Measurements from ENCODE around the gene ARHGAP6. TPM values are rescaled to one million over a fixed set of nuclear protein-coding genes. Genes with fewer than 3 reads are reported as not detected.

The ARHGAP6 gene
- total RNA-seq, 1 experiment from 2014 or later: 0.50 TPM

GRCh38 chrX:11103006-11103405, 562.7 kb downstream of the ARHGAP6 start:
- no TSS peak for BruUV-seq (replicated peaks)
- intact Hi-C loops (cut with micrococcal nuclease; ENCODE audit: unreplicated experiment): loop anchor here (5.0 to 10.0 kb wide), 2 partner anchors 108 to 346 kb away; no protein-coding TSS in a partner anchor
- Mint-ChIP-seq H3K9me3 (ENCODE audit: unreplicated experiment) (no peaks in the 10 kb centered on the region), H3K27me3 (ENCODE audit: insufficient read depth, unreplicated experiment) (no peaks in the 10 kb centered on the region), H3K36me3 (ENCODE audit: insufficient read depth, unreplicated experiment) (no peaks in the 10 kb centered on the region), H3K4me1 (ENCODE audit: low read depth, unreplicated experiment) (no peaks in the 10 kb centered on the region), H3K4me3 (ENCODE audit: unreplicated experiment) (no peak overlapping the region), H3K27ac (ENCODE audit: unreplicated experiment) (no peak overlapping the region)
- CTCF ChIA-PET: no interaction called here
- Histone ChIP-seq H3K4me1 (peaks cover 24% of the 10 kb centered on the region; the same call in 1 of the 2 replicates), H3K27me3 (replicated peaks; ENCODE audit: control insufficient read depth, insufficient read depth, low read length) (no peaks in the 10 kb centered on the region), H3K4me3 (ENCODE audit: low read depth, low read length) (no peak overlapping the region), H3K9me3 (no peaks in the 10 kb centered on the region), H3K36me3 (ENCODE audit: control insufficient read depth, insufficient read depth, low read length) (no peaks in the 10 kb centered on the region)
- no peak for TF ChIP-seq CTCF (IDR thresholded peaks at IDR 0.05; ENCODE audit: insufficient read depth in 1 of 2, low read depth in 1 of 2, low read length in 1 of 2, severe bottlenecking in 1 of 2, unreplicated experiment in 1 of 2)
- POLR2A ChIA-PET: no interaction called here
- no peak for DNase-seq

DNA sequence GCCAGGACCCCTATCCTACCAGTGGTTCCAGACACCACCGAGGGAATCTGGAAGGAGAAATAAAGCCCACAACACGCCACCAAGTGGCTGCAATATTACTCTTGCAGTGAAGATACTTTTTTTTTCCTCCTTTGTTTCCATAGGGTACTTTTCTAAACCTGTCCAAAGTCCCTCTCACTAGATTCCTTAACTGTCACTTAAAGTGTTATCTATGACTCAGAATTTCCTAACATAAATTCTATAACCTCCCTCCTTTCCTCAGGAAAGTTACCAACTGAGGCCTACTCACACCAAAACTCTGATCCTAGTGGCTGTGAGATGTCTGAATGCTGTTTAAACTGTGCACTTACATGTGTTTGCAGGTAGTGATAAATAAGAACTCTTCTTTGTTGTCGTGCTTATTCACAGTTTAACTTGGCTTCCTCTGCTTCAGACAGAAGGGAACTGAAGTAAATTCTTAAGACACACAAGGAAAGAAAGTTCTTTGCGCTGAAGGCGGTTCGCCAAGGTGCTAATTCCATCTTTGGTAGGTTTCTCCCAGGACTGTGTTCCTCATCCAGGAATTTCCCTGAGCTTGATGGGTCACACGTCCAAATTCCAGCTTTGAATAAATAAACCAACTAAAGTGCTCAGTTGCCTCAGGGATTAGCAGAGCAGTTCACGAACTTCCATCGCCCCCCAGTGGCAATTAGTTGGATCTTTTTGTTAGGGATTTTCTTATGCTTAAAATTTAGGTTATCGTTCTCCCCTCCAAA, 565.3 kb downstream of the ARHGAP6 start:
- no peaks in the 10 kb centered on the region for H3K9me3 Mint-ChIP-seq (ENCODE audit: unreplicated experiment)
- CTCF ChIA-PET: interaction anchor here (0.6 to 1.0 kb wide), 12 partner anchors 47 to 910 kb away, joined by 3 to 8 read pairs (median 3); no protein-coding TSS in a partner anchor
- H3K36me3 ChIP-seq (ENCODE audit: control insufficient read depth, insufficient read depth, low read length): no peaks in the 10 kb centered on the region
- H3K27me3 ChIP-seq (replicated peaks; ENCODE audit: control insufficient read depth, insufficient read depth, low read length): no peaks in the 10 kb centered on the region
- H3K4me1 Mint-ChIP-seq (ENCODE audit: low read depth, unreplicated experiment): no peaks in the 10 kb centered on the region
- intact Hi-C loops (cut with micrococcal nuclease; ENCODE audit: unreplicated experiment): loop anchor here (1.0 to 10.0 kb wide), 8 partner anchors 47 to 378 kb away; no protein-coding TSS in a partner anchor
- DNase-seq: peak; percentile 58 to 63
- no peaks in the 10 kb centered on the region for H3K36me3 Mint-ChIP-seq (ENCODE audit: insufficient read depth, unreplicated experiment)
- H3K4me1 ChIP-seq: peaks cover 24% of the 10 kb centered on the region; the same call in 1 of the 2 replicates
- no peak overlapping the region for H3K4me3 ChIP-seq (ENCODE audit: low read depth, low read length)
- POLR2A ChIA-PET: no interaction called here
- peak; percentile 28 to 34 for TF ChIP-seq CTCF (IDR thresholded peaks at IDR 0.05; ENCODE audit: insufficient read depth in 1 of 2, low read depth in 1 of 2, low read length in 1 of 2, severe bottlenecking in 1 of 2, unreplicated experiment in 1 of 2)
- no TSS peak for BruUV-seq (replicated peaks)
- H3K27ac Mint-ChIP-seq (ENCODE audit: unreplicated experiment): peak overlapping the region; percentile 33
- no peaks in the 10 kb centered on the region for H3K27me3 Mint-ChIP-seq (ENCODE audit: insufficient read depth, unreplicated experiment)
- no peaks in the 10 kb centered on the region for H3K9me3 ChIP-seq
- peak overlapping the region; percentile 38 for H3K4me3 Mint-ChIP-seq (ENCODE audit: unreplicated experiment)

GRCh38 chrX:11099465-11099864, 566.3 kb downstream of the ARHGAP6 start:
- TF ChIP-seq CTCF (IDR thresholded peaks at IDR 0.05; ENCODE audit: insufficient read depth in 1 of 2, low read depth in 1 of 2, low read length in 1 of 2, severe bottlenecking in 1 of 2, unreplicated experiment in 1 of 2): no peak
- H3K9me3 Mint-ChIP-seq (ENCODE audit: unreplicated experiment): no peaks in the 10 kb centered on the region
- no peak overlapping the region for H3K4me3 Mint-ChIP-seq (ENCODE audit: unreplicated experiment)
- DNase-seq: no peak
- no peak overlapping the region for H3K27ac Mint-ChIP-seq (ENCODE audit: unreplicated experiment)
- H3K36me3 Mint-ChIP-seq (ENCODE audit: insufficient read depth, unreplicated experiment): no peaks in the 10 kb centered on the region
- intact Hi-C loops (cut with micrococcal nuclease; ENCODE audit: unreplicated experiment): no loop called here
- BruUV-seq (replicated peaks): no TSS peak
- Histone ChIP-seq H3K4me1 (peaks cover 24% of the 10 kb centered on the region; the same call in 1 of the 2 replicates), H3K27me3 (replicated peaks; ENCODE audit: control insufficient read depth, insufficient read depth, low read length) (no peaks in the 10 kb centered on the region), H3K4me3 (ENCODE audit: low read depth, low read length) (no peak overlapping the region), H3K9me3 (no peaks in the 10 kb centered on the region), H3K36me3 (ENCODE audit: control insufficient read depth, insufficient read depth, low read length) (no peaks in the 10 kb centered on the region)
- CTCF ChIA-PET: interaction anchor here (0.7 kb wide), 1 partner anchor 97 kb away, joined by 4 read pairs; no protein-coding TSS in a partner anchor
- POLR2A ChIA-PET: no interaction called here
- H3K27me3 Mint-ChIP-seq (ENCODE audit: insufficient read depth, unreplicated experiment): no peaks in the 10 kb centered on the region
- no peaks in the 10 kb centered on the region for H3K4me1 Mint-ChIP-seq (ENCODE audit: low read depth, unreplicated experiment)
